H1 (cell line): ENCODE results near the gene TRAF3. TPM values are rescaled to one million over a fixed set of nuclear protein-coding genes. Genes with fewer than 3 reads are reported as not detected.
"Not testable (repeated sequence)": the region's sequence is repeated elsewhere in the genome, so short reads cannot be mapped to it uniquely, and the experiment has no call there.

Experiments
- CTCF ChIA-PET: fragments of 300-600 bp; sonication (Branson Sonifier 250); formaldehyde crosslinking; loops from one replicate; lab custom pipeline; 2021; ENCODE audit not compliant: partially characterized antibody; lab: Charles Lee
- POLR2A ChIA-PET: fragments of 300-600 bp; sonication (Branson Sonifier 250); formaldehyde crosslinking; loops from one replicate; lab custom pipeline; 2021; ENCODE audit warnings: inconsistent platforms; ENCODE audit not compliant: partially characterized antibody; lab: Charles Lee
- DNase-seq, 2 experiments: peaks; one replicate each; pipeline versions ENCODE4 v3.0.0 to v3.0.0-alpha.2; 2010 to 2022; ENCODE audit warnings: low spot score in 2 of 2, low read depth in 1 of 2, mixed read lengths in 1 of 2
- FAIRE-seq: peaks from 2 replicates; lab custom pipeline; 2011; peaks lifted over from hg19 to GRCh38; lab: Jason Lieb, UNC
- H2AFZ ChIP-seq: 2 replicates; pipeline ENCODE4 v1.8.1; 2012; ENCODE audit warnings: low read length, inconsistent platforms
- H2AK5ac ChIP-seq: 2 replicates; pipeline ENCODE4 v1.6.1; 2013; ENCODE audit warnings: low read depth, low read length
- H2BK120ac ChIP-seq: replicated peaks from 2 replicates; pipeline ENCODE3; 2013; ENCODE audit warnings: low read depth, low read length, inconsistent platforms
- H2BK12ac ChIP-seq: 2 replicates; pipeline ENCODE4 v1.6.1; 2013; ENCODE audit warnings: low read depth, low read length
- H2BK15ac ChIP-seq: 2 replicates; pipeline ENCODE4 v1.6.1; 2013; ENCODE audit warnings: low read length
- H2BK20ac ChIP-seq: 2 replicates; pipeline ENCODE4 v1.6.1; 2013; ENCODE audit warnings: low read length
- H2BK5ac ChIP-seq: 2 replicates; pipeline ENCODE4 v1.6.1; 2013; ENCODE audit warnings: low read depth, low read length
- H3K14ac ChIP-seq: 2 replicates; pipeline ENCODE4 v1.6.1; 2013; ENCODE audit warnings: inconsistent platforms; ENCODE audit not compliant: insufficient read length
- H3K18ac ChIP-seq: 2 replicates; pipeline ENCODE4 v1.6.1; 2013; ENCODE audit warnings: low read length; ENCODE audit errors: extremely low read depth
- H3K23ac ChIP-seq: 2 replicates; pipeline ENCODE4 v1.6.1; 2013; ENCODE audit warnings: inconsistent platforms; ENCODE audit not compliant: insufficient read length
- H3K23me2 ChIP-seq: 2 replicates; pipeline ENCODE4 v1.6.1; 2013; ENCODE audit warnings: low read depth, low read length
- H3K27ac ChIP-seq: 2 replicates; pipeline ENCODE4 v1.6.1; 2011; ENCODE audit warnings: low read depth, low read length, inconsistent platforms
- H3K27me3 ChIP-seq, 4 experiments: replicated peaks in 1 of 4; 1 replicate in 1 of 4; 2 replicates in 3 of 4; pipeline versions ENCODE4 v1.6.1 to v1.8.1; 2011 to 2013; ENCODE audit warnings: low read length in 3 of 4, mild to moderate bottlenecking in 3 of 4, inconsistent platforms in 2 of 4, mixed read lengths in 2 of 4, moderate library complexity in 1 of 4; ENCODE audit not compliant: control insufficient read depth in 3 of 4, insufficient read depth in 3 of 4; ENCODE audit errors: extremely low read depth in 1 of 4
- H3K36me3 ChIP-seq, 4 experiments: 2 replicates each; pipeline versions ENCODE4 v1.6.1 to v1.8.1; 2011 to 2013; ENCODE audit warnings: mild to moderate bottlenecking in 4 of 4, low read length in 3 of 4, moderate library complexity in 2 of 4, control low read depth in 1 of 4, inconsistent platforms in 1 of 4; ENCODE audit not compliant: insufficient read depth in 4 of 4, control insufficient read depth in 2 of 4
- H3K4ac ChIP-seq: replicated peaks from 2 replicates; pipeline ENCODE3; 2013; ENCODE audit warnings: low read length, low read depth, mixed read lengths, inconsistent platforms; ENCODE audit not compliant: insufficient read length
- H3K4me1 ChIP-seq, 4 experiments: replicated peaks in 1 of 4; 1 replicate in 1 of 4; 2 replicates in 3 of 4; pipeline versions ENCODE4 v1.6.1 to v1.8.1; 2011 to 2013; ENCODE audit warnings: low read length in 3 of 4, inconsistent platforms in 2 of 4, mixed read lengths in 1 of 4; ENCODE audit not compliant: insufficient read depth in 4 of 4, control insufficient read depth in 3 of 4
- H3K4me2 ChIP-seq, 2 experiments: 2 replicates each; pipeline versions ENCODE4 v1.6.1 to v1.8.1; 2011 to 2013; ENCODE audit warnings: low read depth in 2 of 2, low read length in 2 of 2, control low read depth in 1 of 2, inconsistent platforms in 1 of 2, mild to moderate bottlenecking in 1 of 2; ENCODE audit not compliant: insufficient read depth in 1 of 2
- H3K4me3 ChIP-seq, 4 experiments: fragments of 200-600, 300-600 bp in 1 of 4; sonication (generic), shearing (Covaris generic), sonication (Bioruptor Twin) in 1 of 4; 2 replicates each; pipeline versions ENCODE4 v1.5.1 to v1.8.1; 2011 to 2016; ENCODE audit warnings: low read length in 4 of 4, low read depth in 3 of 4, control low read depth in 2 of 4, inconsistent platforms in 2 of 4, mild to moderate bottlenecking in 2 of 4, mixed read lengths in 1 of 4, moderate library complexity in 1 of 4; ENCODE audit not compliant: insufficient read depth in 2 of 4; ENCODE audit errors: extremely low read depth in 1 of 4
- H3K56ac ChIP-seq: replicated peaks from 2 replicates; pipeline ENCODE3; 2013; ENCODE audit warnings: low read depth, mild to moderate bottlenecking, mixed read lengths, low read length, inconsistent platforms; ENCODE audit not compliant: insufficient read length
- H3K79me1 ChIP-seq: 2 replicates; pipeline ENCODE4 v1.6.1; 2013; ENCODE audit warnings: low read depth, low read length, control low read depth
- H3K79me2 ChIP-seq, 2 experiments: 2 replicates each; pipeline versions ENCODE4 v1.6.1 to v1.8.1; 2012 to 2013; ENCODE audit warnings: low read length in 2 of 2, mild to moderate bottlenecking in 2 of 2, inconsistent platforms in 1 of 2; ENCODE audit not compliant: insufficient read depth in 2 of 2, control insufficient read depth in 1 of 2
- H3K9ac ChIP-seq, 4 experiments: replicated peaks in 1 of 4; 1 replicate in 1 of 4; 2 replicates in 3 of 4; pipeline versions ENCODE4 v1.6.1 to v1.8.1; 2011 to 2013; ENCODE audit warnings: low read depth in 3 of 4, low read length in 3 of 4, control low read depth in 2 of 4, mild to moderate bottlenecking in 2 of 4, moderate library complexity in 2 of 4, inconsistent platforms in 1 of 4; ENCODE audit errors: extremely low read depth in 1 of 4
- H3K9me3 ChIP-seq, 2 experiments: 2 replicates each; pipeline versions ENCODE4 v1.6.1 to v1.8.1; 2012 to 2013; ENCODE audit warnings: mild to moderate bottlenecking in 2 of 2, moderate library complexity in 2 of 2, control low read depth in 1 of 2, inconsistent platforms in 1 of 2, low read depth in 1 of 2, low read length in 1 of 2, mixed read lengths in 1 of 2; ENCODE audit not compliant: insufficient read depth in 2 of 2
- H4K20me1 ChIP-seq, 2 experiments: replicated peaks in 1 of 2; 2 replicates each; pipeline versions ENCODE3 to v1.8.1; 2011 to 2013; ENCODE audit warnings: inconsistent platforms in 2 of 2, low read length in 2 of 2, mild to moderate bottlenecking in 1 of 2; ENCODE audit not compliant: insufficient read depth in 2 of 2, control insufficient read depth in 1 of 2
- H4K5ac ChIP-seq: 2 replicates; pipeline ENCODE4 v1.6.1; 2013; ENCODE audit warnings: low read length, low read depth, mixed read lengths, inconsistent platforms; ENCODE audit not compliant: insufficient read length
- H4K8ac ChIP-seq: 2 replicates; pipeline ENCODE4 v1.8.0; 2013; ENCODE audit warnings: mild to moderate bottlenecking, moderate library complexity, low read length, inconsistent platforms; ENCODE audit not compliant: insufficient read depth; ENCODE audit errors: extremely low read depth
- H4K91ac ChIP-seq: replicated peaks from 2 replicates; pipeline ENCODE3; 2013; ENCODE audit warnings: low read length, mixed read lengths, inconsistent platforms; ENCODE audit not compliant: insufficient read length
- EZH2 ChIP-seq: fragments of 200-600 bp; sonication (generic); IDR thresholded peaks from 2 replicates; pipeline ENCODE4 v1.7.1; 2012; ENCODE audit warnings: low read depth, mild to moderate bottlenecking, moderate library complexity, low read length, inconsistent platforms; ENCODE audit not compliant: severe bottlenecking
- RBBP5 ChIP-seq: IDR thresholded peaks from 2 replicates; pipeline ENCODE4 v1.7.1; 2012; ENCODE audit warnings: low read depth, mild to moderate bottlenecking, inconsistent platforms, low read length, moderate library complexity, borderline replicate concordance
- WGBS, 2 experiments: shearing (Covaris generic) in 1 of 2; methylation state at CpG; one replicate each; pipeline versions ENCODE4 v1.1.6 to v1.1.7; 2013 to 2015; ENCODE audit warnings: low lambda C conversion rate in 2 of 2, mixed read lengths in 2 of 2, inconsistent platforms in 1 of 2, low coverage in 1 of 2, missing lambda C conversion rate in 1 of 2; ENCODE audit not compliant: insufficient replicate concordance in 2 of 2, insufficient coverage in 1 of 2, insufficient read length in 1 of 2; ENCODE audit errors: extremely low coverage in 1 of 2, missing lambda C conversion rate in 1 of 2; 5-methylcytosine and 5-hydroxymethylcytosine counted together
- polyA plus RNA-seq, 7 experiments: library from polyadenylated mRNA; depleted of rRNA in 3 of 7; stranded (reverse) in 5 of 7; unstranded in 2 of 7; fragments of >200 nt in 5 of 7; fragments of 200-250 nt in 2 of 7; gene quantifications; 1 replicate in 5 of 7; 2 replicates in 1 of 7; 4 replicates in 1 of 7; pipeline versions ENCODE4 v1.2.1 to v1.2.3, GENCODE V29; 2011 to 2013; ENCODE audit warnings: missing spikeins in 2 of 7, mixed read lengths in 2 of 7
- total RNA-seq: library from RNA; stranded (reverse); fragmentation: NEBNext Ultra II Directional; extraction: Animal tissue kit (Norgen Biotek cat#: 25700); gene quantifications from 2 replicates; pipeline ENCODE4 v1.2.1, GENCODE V29; 2021

The TRAF3 gene
- total and polyA plus RNA-seq, 2 of the 8 experiments (the other 6 are each of a cell fraction or from before 2014, with no cell fraction given) = 5.8 to 12.1 TPM

GRCh38 chr14:102764220-102764671 lies 13.0 kb upstream of the TRAF3 start (continued):
- TF ChIP-seq RBBP5 = no peak
- no peak for TF ChIP-seq EZH2

GRCh38 chr14:102765770-102766169 lies 11.5 kb upstream of the TRAF3 start:
- peaks cover 0 to 12% (median 5%) of the 10 kb centered on the region in 4 experiments; a peak in 5 of 7 replicates for H3K4me1 ChIP-seq
- H2BK5ac ChIP-seq, H3K23me2 ChIP-seq, H3K23ac ChIP-seq, H2BK12ac ChIP-seq, H3K9me3 ChIP-seq, DNase-seq, H4K5ac ChIP-seq, H3K4me3 ChIP-seq, H4K20me1 ChIP-seq, H3K27me3 ChIP-seq, H3K27ac ChIP-seq, H2BK15ac ChIP-seq, H3K79me2 ChIP-seq, H4K8ac ChIP-seq, H3K4ac ChIP-seq, H3K56ac ChIP-seq, H3K18ac ChIP-seq, H3K9ac ChIP-seq, H3K36me3 ChIP-seq, H2BK20ac ChIP-seq, H4K91ac ChIP-seq, H3K14ac ChIP-seq, H2AK5ac ChIP-seq, H3K4me2 ChIP-seq, H2AFZ ChIP-seq, H2BK120ac ChIP-seq, FAIRE-seq, H3K79me1 ChIP-seq: not testable (repeated sequence)
- ChIA-PET POLR2A (interaction anchor here (1.2 kb wide), 1 partner anchor 9 kb away, joined by 3 read pairs; no protein-coding TSS in a partner anchor), CTCF (interaction anchor here (0.6 to 1.2 kb wide), 2 partner anchors 12 to 18 kb away, joined by 3 to 4 read pairs; no protein-coding TSS in a partner anchor)
- WGBS, 2 experiments = 90% methylated on average over 6 of the region's 8 CpGs; no CpG with 5 or more reads in 1 of the 2 experiments
